Body of pancreas (tissue), 4 donors: ENCODE data around the gene ARFRP1. TPM values are rescaled to one million over a fixed set of nuclear protein-coding genes. Genes with fewer than 3 reads are reported as not detected.

Source experiments
- ATAC-seq: fragments of 150-250 bp; one replicate; pipeline ENCODE4 v1.9.1; 2016
- DNase-seq, 4 donors: peaks; one replicate each; pipeline ENCODE4 v3.0.0-alpha.2; 2019
- H3K27ac ChIP-seq, 4 donors: fragments of 200-600 bp; sonication (generic); 1 replicate in 3 of 4; 2 replicates in 1 of 4; pipeline versions ENCODE4 v1.5.1 to v1.6.1; 2016 to 2019; ENCODE audit warnings: mild to moderate bottlenecking in 1 of 4, mixed read lengths in 1 of 4, moderate library complexity in 1 of 4
- H3K27me3 ChIP-seq, 2 donors: fragments of 200-600 bp; sonication (generic); one replicate each; pipeline ENCODE4 v1.6.0; 2016; ENCODE audit warnings: mild to moderate bottlenecking in 1 of 2
- H3K36me3 ChIP-seq, 2 donors: fragments of 200-600 bp; sonication (generic); replicated peaks in 1 of 2; 2 replicates each; pipeline ENCODE4 v1.5.1; 2016; ENCODE audit warnings: low read depth in 2 of 2; ENCODE audit not compliant: insufficient read depth in 1 of 2
- H3K4me1 ChIP-seq: fragments of 200-600 bp; sonication (generic); one replicate; pipeline ENCODE4 v1.6.0; 2016
- H3K4me3 ChIP-seq, 2 donors: fragments of 200-600 bp; sonication (generic); 1 replicate in 1 of 2; 2 replicates in 1 of 2; pipeline ENCODE4 v1.5.1; 2016 to 2019
- H3K9me3 ChIP-seq, 3 donors: fragments of 200-600 bp; sonication (generic); 1 replicate in 2 of 3; 2 replicates in 1 of 3; pipeline ENCODE4 v1.5.1; 2016
- POLR2A ChIP-seq, 3 donors: fragments of 450-650 bp; IDR thresholded peaks; one replicate each; pipeline ENCODE4 v1.6.1; 2016; ENCODE audit warnings: antibody characterized with exemption in 3 of 3, mild to moderate bottlenecking in 2 of 3
- WGBS, 2 donors: methylation state at CpG; one replicate each; pipeline ENCODE4 v1.1.5; 2017; 5-methylcytosine and 5-hydroxymethylcytosine counted together
- intact Hi-C: fragments of 100-400 bp; cut with DNase I; formaldehyde crosslinking; loops from one replicate; pipeline ENCODE4 v1.15.1; 2023
- total RNA-seq, 2 donors: library from RNA; depleted of rRNA; stranded (reverse); fragments of >200 nt; gene quantifications; one replicate each; pipeline ENCODE4 v1.1.0, GENCODE V29; 2016
- TF ChIP-seq, protein P1 (sequence below), 7 experiments: fragments of 450-650 bp in 4 of 7; fragments of 200-600 bp in 3 of 7; sonication (generic) in 3 of 7; IDR thresholded peaks; one replicate each; pipeline ENCODE4 v1.5.1; 2016 to 2019; ENCODE audit warnings: antibody characterized with exemption in 7 of 7

Gene ARFRP1
- total RNA-seq, 2 donors from 2014 or later: 22.6 to 23.4 TPM

DNA sequence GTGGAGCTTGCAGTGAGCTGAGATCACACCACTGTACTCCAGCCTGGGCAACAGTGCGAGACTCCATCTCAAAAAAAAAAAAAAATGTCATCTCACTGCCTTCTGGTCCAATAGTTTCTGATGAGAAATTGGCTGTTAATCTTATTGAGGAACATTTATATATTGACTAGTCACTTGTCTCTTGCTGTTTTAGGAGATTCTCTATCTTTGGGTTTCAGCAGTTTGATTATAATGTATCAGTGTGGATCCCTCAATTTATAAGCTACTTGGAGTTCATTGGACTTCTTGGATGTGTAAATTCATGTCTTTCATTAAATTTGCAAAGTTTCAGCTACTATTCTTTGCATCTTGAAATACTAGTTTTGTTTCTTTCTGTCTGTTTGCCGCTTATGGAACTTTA, 11.2 kb upstream of the ARFRP1 start:
- Histone ChIP-seq H3K4me1 (no peaks in the 10 kb centered on the region), H3K36me3 (peaks cover 0 to 4% of the 10 kb centered on the region in 2 donors), H3K4me3 (no peak overlapping the region), H3K27me3 (no peaks in the 10 kb centered on the region), H3K9me3 (peaks cover 0 to 4% (median 0%) of the 10 kb centered on the region in 3 donors), H3K27ac (no peak overlapping the region)
- TF ChIP-seq POLR2A (IDR thresholded peaks at IDR 0.05): no peak
- TF ChIP-seq, protein P1, sequence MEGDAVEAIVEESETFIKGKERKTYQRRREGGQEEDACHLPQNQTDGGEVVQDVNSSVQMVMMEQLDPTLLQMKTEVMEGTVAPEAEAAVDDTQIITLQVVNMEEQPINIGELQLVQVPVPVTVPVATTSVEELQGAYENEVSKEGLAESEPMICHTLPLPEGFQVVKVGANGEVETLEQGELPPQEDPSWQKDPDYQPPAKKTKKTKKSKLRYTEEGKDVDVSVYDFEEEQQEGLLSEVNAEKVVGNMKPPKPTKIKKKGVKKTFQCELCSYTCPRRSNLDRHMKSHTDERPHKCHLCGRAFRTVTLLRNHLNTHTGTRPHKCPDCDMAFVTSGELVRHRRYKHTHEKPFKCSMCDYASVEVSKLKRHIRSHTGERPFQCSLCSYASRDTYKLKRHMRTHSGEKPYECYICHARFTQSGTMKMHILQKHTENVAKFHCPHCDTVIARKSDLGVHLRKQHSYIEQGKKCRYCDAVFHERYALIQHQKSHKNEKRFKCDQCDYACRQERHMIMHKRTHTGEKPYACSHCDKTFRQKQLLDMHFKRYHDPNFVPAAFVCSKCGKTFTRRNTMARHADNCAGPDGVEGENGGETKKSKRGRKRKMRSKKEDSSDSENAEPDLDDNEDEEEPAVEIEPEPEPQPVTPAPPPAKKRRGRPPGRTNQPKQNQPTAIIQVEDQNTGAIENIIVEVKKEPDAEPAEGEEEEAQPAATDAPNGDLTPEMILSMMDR (IDR thresholded peaks at IDR 0.05): no peak
- DNase-seq (no peak), ATAC-seq (no peak)
- 93 to 100% methylated on average over 2 of the region's 2 CpGs for WGBS, 2 donors
- intact Hi-C loops: no loop called here

DNA sequence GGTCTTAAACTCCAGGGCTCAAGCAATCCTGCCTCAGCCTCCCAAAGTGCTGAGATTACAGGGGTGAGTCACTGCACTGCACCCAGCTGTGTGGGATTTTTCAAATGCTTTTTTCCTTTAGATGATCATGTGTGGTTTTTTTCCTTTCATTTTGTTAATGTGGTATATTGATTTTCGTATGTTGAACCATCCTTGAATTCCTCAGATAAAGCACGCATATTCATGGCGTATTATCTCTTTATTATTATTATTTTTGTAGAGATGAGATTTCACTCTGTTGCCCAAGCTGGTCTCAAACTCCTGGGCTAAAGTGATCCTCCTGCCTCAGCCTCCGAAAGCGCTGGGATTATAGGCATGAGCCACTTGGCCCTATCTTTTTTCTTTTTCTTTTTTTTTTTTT, 7.1 kb upstream of the ARFRP1 start:
- no peak overlapping the region for H3K4me3 ChIP-seq
- no peaks in the 10 kb centered on the region for H3K4me1 ChIP-seq
- ATAC-seq (no peak), DNase-seq (no peak)
- H3K27me3 ChIP-seq: no peaks in the 10 kb centered on the region
- intact Hi-C loops: no loop called here
- 98 to 100% methylated on average over 5 of the region's 5 CpGs for WGBS, 2 donors
- H3K9me3 ChIP-seq: peaks cover 0 to 4% (median 0%) of the 10 kb centered on the region in 3 donors
- TF ChIP-seq, protein P1 (IDR thresholded peaks at IDR 0.05): no peak
- no peak for TF ChIP-seq POLR2A (IDR thresholded peaks at IDR 0.05)
- H3K36me3 ChIP-seq: peaks cover 0 to 7% of the 10 kb centered on the region in 2 donors
- H3K27ac ChIP-seq: no peak overlapping the region

DNA sequence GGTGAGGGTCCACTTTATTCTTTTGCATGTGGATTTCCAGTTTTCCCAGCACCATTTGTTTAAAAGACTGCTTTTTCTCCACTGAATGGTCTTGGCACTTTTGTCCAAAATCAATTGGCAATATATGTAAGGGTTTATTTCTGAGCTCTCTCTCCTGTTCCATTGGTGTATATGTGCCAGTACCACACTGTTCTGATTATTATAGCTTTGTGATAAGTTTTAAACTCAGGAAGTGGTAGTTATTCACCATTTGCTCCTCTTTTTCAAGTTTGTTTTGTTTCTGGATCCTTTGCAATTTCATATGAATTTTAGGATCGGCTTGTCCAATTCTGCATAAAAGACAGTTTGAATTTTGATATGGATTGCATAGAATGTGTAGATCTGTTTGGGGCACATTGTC, 4.4 kb upstream of the ARFRP1 start:
- H3K4me1 ChIP-seq: peaks cover 12% of the 10 kb centered on the region
- no peaks in the 10 kb centered on the region for H3K9me3 ChIP-seq
- no peaks in the 10 kb centered on the region for H3K27me3 ChIP-seq
- TF ChIP-seq, protein P1 (IDR thresholded peaks at IDR 0.05): no peak
- TF ChIP-seq POLR2A (IDR thresholded peaks at IDR 0.05): no peak
- DNase-seq: no peak
- 95 to 100% methylated on average over 1 of the region's 1 CpG for WGBS, 2 donors
- no peak for ATAC-seq
- no peak overlapping the region for H3K4me3 ChIP-seq
- no peak overlapping the region for H3K27ac ChIP-seq
- intact Hi-C loops: no loop called here
- H3K36me3 ChIP-seq: peaks cover 0 to 7% of the 10 kb centered on the region in 2 donors

DNA sequence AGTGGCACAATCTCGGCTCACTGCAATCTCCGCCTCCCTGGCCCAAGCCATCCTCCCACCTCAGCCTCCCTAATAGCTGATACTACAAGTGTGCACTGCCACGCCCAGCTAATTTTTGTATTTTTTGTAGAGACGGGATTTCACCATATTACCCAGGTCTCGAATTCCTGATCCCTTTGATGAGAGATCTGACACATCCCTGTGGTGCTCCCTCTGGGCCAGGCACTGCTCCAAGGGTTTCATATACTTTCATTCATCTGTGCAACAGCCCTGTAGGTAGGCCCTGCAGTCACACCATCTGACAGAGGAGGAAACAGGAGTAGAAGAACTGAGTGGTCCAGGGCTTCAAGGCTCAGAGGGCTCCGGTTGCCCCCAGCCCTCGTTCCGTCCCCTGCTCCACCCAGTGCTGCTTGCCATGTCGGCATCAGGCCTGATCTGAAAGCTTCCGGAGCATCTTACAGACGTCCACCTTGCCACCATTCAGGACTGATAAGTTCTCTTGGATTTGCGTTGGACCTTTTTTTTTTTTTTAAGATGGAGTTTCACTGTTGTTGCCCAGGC, 3.4 kb upstream of the ARFRP1 start:
- Histone ChIP-seq H3K9me3 (no peaks in the 10 kb centered on the region), H3K4me3 (no peak overlapping the region), H3K4me1 (peaks cover 21% of the 10 kb centered on the region), H3K27ac (no peak overlapping the region), H3K27me3 (no peaks in the 10 kb centered on the region), H3K36me3 (peaks cover 0 to 7% of the 10 kb centered on the region in 2 donors)
- ATAC-seq (no peak), DNase-seq (no peak)
- intact Hi-C loops: no loop called here
- no peak for TF ChIP-seq POLR2A (IDR thresholded peaks at IDR 0.05)
- TF ChIP-seq, protein P1 (IDR thresholded peaks at IDR 0.05): no peak
- WGBS, 2 donors: 77 to 78% methylated on average over 12 of the region's 12 CpGs

DNA sequence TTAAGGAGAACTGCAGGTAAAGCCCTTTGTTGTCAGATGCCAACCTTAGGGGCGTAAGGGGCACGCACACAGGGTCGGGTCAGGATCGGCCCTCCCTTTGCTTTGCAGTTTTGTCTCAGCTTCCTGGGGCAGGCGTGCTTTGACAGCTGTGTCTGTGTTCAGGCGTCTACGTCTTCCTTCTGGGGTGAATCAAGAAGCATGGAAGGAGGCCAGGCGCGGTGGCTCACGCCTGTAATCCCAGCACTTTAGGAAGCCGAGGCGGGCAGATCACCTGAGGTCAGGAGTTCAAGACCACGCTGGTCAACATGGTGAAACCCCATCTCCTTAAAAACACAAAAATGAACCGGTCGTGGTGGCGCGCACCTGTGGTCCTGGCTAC, 1.4 kb upstream of the ARFRP1 start:
- peaks cover 24% of the 10 kb centered on the region for H3K4me1 ChIP-seq
- no peak overlapping the region for H3K4me3 ChIP-seq
- peaks cover 0 to 10% of the 10 kb centered on the region in 2 donors for H3K36me3 ChIP-seq
- H3K27me3 ChIP-seq: no peaks in the 10 kb centered on the region
- DNase-seq (no peak), ATAC-seq (no peak)
- no peak overlapping the region for H3K27ac ChIP-seq
- no peaks in the 10 kb centered on the region for H3K9me3 ChIP-seq
- intact Hi-C loops: no loop called here
- 90 to 91% methylated on average over 13 to 15 of the region's 17 CpGs for WGBS, 2 donors
- TF ChIP-seq, protein P1 (IDR thresholded peaks at IDR 0.05): no peak
- no peak for TF ChIP-seq POLR2A (IDR thresholded peaks at IDR 0.05)
